Choroid plexus epithelial cell (primary cell): Measurements from ENCODE around the gene KCNQ4.

ENCODE experiments used
- DNase-seq: peaks from one replicate; pipeline ENCODE4 v3.0.0-alpha.2; 2010; ENCODE audit warnings: low read depth
- H3K4me3 ChIP-seq: 2 replicates; pipeline ENCODE4 v1.5.1; 2011; ENCODE audit warnings: low read depth, mild to moderate bottlenecking, control low read depth, low read length, moderate library complexity
- TF ChIP-seq, protein P1 (sequence below): conservative IDR thresholded peaks from 2 replicates; pipeline ENCODE4 v1.5.1; 2011; ENCODE audit warnings: low read depth, mild to moderate bottlenecking, control low read depth, inconsistent platforms, low read length, moderate library complexity

KCNQ4 gene

DNA sequence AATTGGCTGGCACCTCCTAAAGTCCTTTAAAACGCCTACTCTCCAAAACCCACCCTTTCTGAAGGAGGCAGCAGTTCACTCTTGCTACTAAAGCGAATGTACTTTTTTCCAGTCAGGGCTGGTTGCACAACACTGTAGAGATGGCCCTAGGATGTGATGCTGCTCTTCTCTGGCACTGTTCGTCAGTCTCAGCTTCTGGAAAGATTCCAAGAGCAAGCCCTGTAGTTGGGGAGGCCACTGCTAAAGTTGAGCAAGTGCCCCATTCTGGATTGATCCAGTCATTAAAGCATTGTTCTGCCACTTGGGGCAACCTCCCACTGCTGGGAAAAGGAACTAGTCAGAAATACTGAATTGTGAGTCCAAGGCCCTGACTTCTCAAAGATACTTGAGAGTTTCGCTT is 28.5 kb upstream of the KCNQ4 start:
- H3K4me3 ChIP-seq = no peak overlapping the region
- TF ChIP-seq, protein P1, sequence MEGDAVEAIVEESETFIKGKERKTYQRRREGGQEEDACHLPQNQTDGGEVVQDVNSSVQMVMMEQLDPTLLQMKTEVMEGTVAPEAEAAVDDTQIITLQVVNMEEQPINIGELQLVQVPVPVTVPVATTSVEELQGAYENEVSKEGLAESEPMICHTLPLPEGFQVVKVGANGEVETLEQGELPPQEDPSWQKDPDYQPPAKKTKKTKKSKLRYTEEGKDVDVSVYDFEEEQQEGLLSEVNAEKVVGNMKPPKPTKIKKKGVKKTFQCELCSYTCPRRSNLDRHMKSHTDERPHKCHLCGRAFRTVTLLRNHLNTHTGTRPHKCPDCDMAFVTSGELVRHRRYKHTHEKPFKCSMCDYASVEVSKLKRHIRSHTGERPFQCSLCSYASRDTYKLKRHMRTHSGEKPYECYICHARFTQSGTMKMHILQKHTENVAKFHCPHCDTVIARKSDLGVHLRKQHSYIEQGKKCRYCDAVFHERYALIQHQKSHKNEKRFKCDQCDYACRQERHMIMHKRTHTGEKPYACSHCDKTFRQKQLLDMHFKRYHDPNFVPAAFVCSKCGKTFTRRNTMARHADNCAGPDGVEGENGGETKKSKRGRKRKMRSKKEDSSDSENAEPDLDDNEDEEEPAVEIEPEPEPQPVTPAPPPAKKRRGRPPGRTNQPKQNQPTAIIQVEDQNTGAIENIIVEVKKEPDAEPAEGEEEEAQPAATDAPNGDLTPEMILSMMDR = no peak
- peak; percentile 66 for DNase-seq

DNA sequence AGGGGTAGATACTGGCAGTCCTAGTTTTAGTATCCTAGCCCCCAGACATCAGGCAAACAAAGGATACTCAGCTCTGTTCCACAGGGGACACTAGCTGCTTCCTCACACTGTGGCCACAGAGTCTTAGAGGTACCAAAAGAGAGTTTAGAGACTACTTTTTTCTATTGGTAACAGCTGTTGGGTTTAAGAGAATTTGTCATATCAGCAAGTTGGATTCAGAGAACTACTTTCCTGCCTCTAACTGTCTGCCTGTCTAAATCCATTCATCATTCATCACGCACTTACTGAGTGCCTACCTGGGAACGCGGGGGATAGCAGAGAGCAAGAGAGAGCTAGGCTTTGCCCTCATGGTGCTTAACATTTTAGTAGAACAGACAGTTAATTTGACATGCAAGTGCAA is 27.1 kb upstream of the KCNQ4 start:
- TF ChIP-seq, protein P1 = no peak
- no peak for DNase-seq
- no peak overlapping the region for H3K4me3 ChIP-seq

DNA sequence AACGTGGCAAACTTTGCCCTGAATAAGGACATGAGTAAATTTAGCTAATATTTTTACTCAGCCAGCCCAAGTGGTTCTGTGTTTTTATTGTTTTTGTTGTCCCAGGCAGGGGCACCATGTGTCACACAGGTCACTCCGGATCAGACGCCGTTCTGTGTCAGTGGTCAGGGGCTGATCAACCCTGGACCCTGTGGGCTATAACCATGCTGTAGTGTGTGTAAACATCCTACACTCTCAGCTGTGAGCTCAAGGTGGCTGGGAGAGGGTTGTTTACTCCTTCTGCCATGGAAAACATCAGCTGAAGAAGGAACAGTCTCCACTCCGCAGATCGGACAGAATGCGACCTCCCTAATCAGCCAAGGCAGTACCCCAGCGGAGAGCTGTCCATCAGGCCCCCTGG is 26.5 kb upstream of the KCNQ4 start:
- TF ChIP-seq, protein P1 = no peak
- DNase-seq = no peak
- H3K4me3 ChIP-seq = no peak overlapping the region

DNA sequence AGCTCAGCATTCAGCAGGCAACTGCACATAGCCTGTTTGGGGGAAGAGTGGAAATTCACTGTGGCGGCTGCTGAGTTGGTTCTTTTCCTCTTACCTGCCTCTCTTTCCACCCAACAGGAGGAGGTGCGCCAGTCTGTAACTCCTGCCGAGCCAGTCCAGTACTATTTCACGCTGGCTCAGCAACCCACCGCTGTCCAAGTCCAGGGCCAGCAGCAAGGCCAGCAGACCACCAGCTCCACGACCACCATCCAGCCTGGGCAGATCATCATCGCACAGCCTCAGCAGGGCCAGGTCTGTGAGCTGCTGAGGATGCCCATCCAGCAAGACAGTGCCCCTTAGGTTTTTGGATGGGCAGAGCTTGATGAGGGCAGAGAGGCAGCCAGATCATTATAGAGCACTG is 25.6 kb upstream of the KCNQ4 start:
- DNase-seq = no peak
- TF ChIP-seq, protein P1 = no peak
- H3K4me3 ChIP-seq = no peak overlapping the region

GRCh38 chr1:40758578-40759343 is 24.8 kb upstream of the KCNQ4 start:
- no peak overlapping the region for H3K4me3 ChIP-seq
- DNase-seq = no peak

DNA sequence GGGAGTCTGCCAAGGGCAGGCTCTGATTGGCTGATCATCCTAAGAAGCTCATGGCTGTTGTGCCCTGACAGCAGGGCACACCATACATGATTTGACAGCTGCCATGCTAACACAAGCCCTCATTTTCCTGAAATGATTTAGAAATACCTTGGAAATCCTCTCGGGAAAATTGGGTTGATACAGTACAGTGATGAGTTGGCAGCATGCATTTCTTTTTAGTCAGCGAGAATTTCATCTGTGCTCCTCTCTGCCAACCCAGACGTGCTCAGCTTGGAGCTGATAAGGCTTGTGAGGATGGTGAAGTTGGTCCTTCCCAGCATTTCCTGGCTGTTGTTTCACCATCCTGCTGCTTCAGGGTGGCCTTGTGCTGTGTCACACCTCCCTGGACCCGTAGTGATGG is 22.6 kb upstream of the KCNQ4 start:
- no peak for DNase-seq
- no peak overlapping the region for H3K4me3 ChIP-seq
- TF ChIP-seq, protein P1 = no peak

More at GRCh38 chr1:40758578-40759343, 24.8 kb upstream of the KCNQ4 start:
- TF ChIP-seq, protein P1 = no peak
